Effector memory CD8-positive, alpha-beta T cell (primary cell): Measurements from ENCODE around the gene IBA57.
"Not testable (repeated sequence)": the region's sequence is repeated elsewhere in the genome, so short reads cannot be mapped to it uniquely, and the experiment has no call there.

Experiments
- ATAC-seq: fragments of 150-1000 bp; cut with Tn5 transposase; replicated peaks from 2 replicates; pipeline ENCODE4 v1.10.0; 2021; ENCODE audit warnings: mild to moderate bottlenecking, moderate library complexity
- DNase-seq, 3 experiments: peaks; one replicate each; pipeline ENCODE4 v3.0.0; 2021
- H3K27ac Mint-ChIP-seq, 2 donors: one replicate each; pipeline ENCODE4 v1.8.0; 2022; ENCODE audit warnings: mild to moderate bottlenecking in 2 of 2, mixed read lengths in 2 of 2, moderate library complexity in 2 of 2
- H3K27me3 Mint-ChIP-seq, 2 donors: one replicate each; pipeline ENCODE4 v1.8.0; 2022; ENCODE audit warnings: mixed read lengths in 2 of 2
- H3K36me3 Mint-ChIP-seq: one replicate; pipeline ENCODE4 v1.8.0; 2022; ENCODE audit warnings: mild to moderate bottlenecking, moderate library complexity, mixed read lengths; ENCODE audit not compliant: insufficient read depth
- H3K4me1 Mint-ChIP-seq, 2 donors: one replicate each; pipeline ENCODE4 v1.8.0; 2022; ENCODE audit warnings: low read depth in 2 of 2, mixed read lengths in 2 of 2
- H3K4me3 Mint-ChIP-seq, 2 donors: one replicate each; pipeline ENCODE4 v1.8.0; 2022; ENCODE audit warnings: mild to moderate bottlenecking in 2 of 2, mixed read lengths in 2 of 2, moderate library complexity in 2 of 2
- H3K9me3 Mint-ChIP-seq, 2 donors: one replicate each; pipeline ENCODE4 v1.8.0; 2022; ENCODE audit warnings: mixed read lengths in 2 of 2

The IBA57 gene

GRCh38 chr1:228185641-228185965 lies 20.0 kb downstream of the IBA57 start:
- Mint-ChIP-seq H3K9me3 (no peaks in the 10 kb centered on the region), H3K36me3 (peaks cover 27% of the 10 kb centered on the region), H3K4me1 (peaks cover 23 to 25% of the 10 kb centered on the region in 2 donors), H3K27ac (peak overlapping the region; percentile 92 to 94), H3K4me3 (peak overlapping the region; percentile 64 to 72), H3K27me3 (no peaks in the 10 kb centered on the region)
- peak; percentile 93 for ATAC-seq
- peak; percentile 54 to 57 (median 57) for DNase-seq

GRCh38 chr1:228188249-228188648 lies 22.6 kb downstream of the IBA57 start:
- H3K27me3 Mint-ChIP-seq, H3K9me3 Mint-ChIP-seq, H3K4me3 Mint-ChIP-seq, ATAC-seq, DNase-seq: not testable (repeated sequence)
- H3K27ac Mint-ChIP-seq = peak overlapping the region; percentile 15 to 50
- peaks cover 14% of the 10 kb centered on the region for H3K36me3 Mint-ChIP-seq
- H3K4me1 Mint-ChIP-seq = peaks cover 17 to 20% of the 10 kb centered on the region in 2 donors

- Mint-ChIP-seq H3K4me1 (peaks cover 12 to 18% of the 10 kb centered on the region in 2 donors), H3K36me3 (peaks cover 10% of the 10 kb centered on the region), H3K9me3 (no peaks in the 10 kb centered on the region), H3K4me3 (no peak overlapping the region), H3K27ac (no peak overlapping the region), H3K27me3 (no peaks in the 10 kb centered on the region)
- ATAC-seq = no peak
- DNase-seq = no peak
Observed at GRCh38 chr1:228190182-228190581, 24.6 kb downstream of the IBA57 start.

GRCh38 chr1:228190778-228191177 lies 25.2 kb downstream of the IBA57 start:
- ATAC-seq = no peak
- H3K27ac Mint-ChIP-seq = no peak overlapping the region
- DNase-seq = no peak
- no peaks in the 10 kb centered on the region for H3K27me3 Mint-ChIP-seq
- no peaks in the 10 kb centered on the region for H3K9me3 Mint-ChIP-seq
- no peak overlapping the region for H3K4me3 Mint-ChIP-seq
- H3K4me1 Mint-ChIP-seq = peaks cover 6 to 12% of the 10 kb centered on the region in 2 donors
- peaks cover 5% of the 10 kb centered on the region for H3K36me3 Mint-ChIP-seq

- Mint-ChIP-seq H3K4me3 (no peak overlapping the region), H3K36me3 (peaks cover 9% of the 10 kb centered on the region), H3K27me3 (no peaks in the 10 kb centered on the region), H3K27ac (no peak overlapping the region), H3K4me1 (no peaks in the 10 kb centered on the region), H3K9me3 (peaks cover 3 to 7% of the 10 kb centered on the region in 2 donors)
- DNase-seq (no peak), ATAC-seq (no peak)
Observed at GRCh38 chr1:228194436-228194835, 28.8 kb downstream of the IBA57 start.

GRCh38 chr1:228194921-228195812 lies 29.6 kb downstream of the IBA57 start:
- no peaks in the 10 kb centered on the region for H3K27me3 Mint-ChIP-seq
- ATAC-seq (no peak), DNase-seq (no peak)
- H3K4me3 Mint-ChIP-seq = no peak overlapping the region
- H3K36me3 Mint-ChIP-seq = peaks cover 9% of the 10 kb centered on the region
- no peak overlapping the region for H3K27ac Mint-ChIP-seq
- no peaks in the 10 kb centered on the region for H3K4me1 Mint-ChIP-seq
- peaks cover 6 to 11% of the 10 kb centered on the region in 2 donors for H3K9me3 Mint-ChIP-seq

- no peak overlapping the region for H3K27ac Mint-ChIP-seq
- no peaks in the 10 kb centered on the region for H3K27me3 Mint-ChIP-seq
- H3K4me1 Mint-ChIP-seq = no peaks in the 10 kb centered on the region
- peaks cover 6 to 11% of the 10 kb centered on the region in 2 donors for H3K9me3 Mint-ChIP-seq
- DNase-seq = no peak
- no peak for ATAC-seq
- no peak overlapping the region for H3K4me3 Mint-ChIP-seq
- peaks cover 9% of the 10 kb centered on the region for H3K36me3 Mint-ChIP-seq
Observed at GRCh38 chr1:228197555-228198147, 32.0 kb downstream of the IBA57 start.

GRCh38 chr1:228198977-228199590 lies 33.5 kb downstream of the IBA57 start:
- no peak overlapping the region for H3K4me3 Mint-ChIP-seq
- peaks cover 12% of the 10 kb centered on the region for H3K36me3 Mint-ChIP-seq
- peaks cover 6 to 11% of the 10 kb centered on the region in 2 donors for H3K9me3 Mint-ChIP-seq
- no peaks in the 10 kb centered on the region for H3K27me3 Mint-ChIP-seq
- DNase-seq (no peak), ATAC-seq (no peak)
- no peaks in the 10 kb centered on the region for H3K4me1 Mint-ChIP-seq
- no peak overlapping the region for H3K27ac Mint-ChIP-seq

GRCh38 chr1:228204958-228205357 lies 39.4 kb downstream of the IBA57 start:
- Mint-ChIP-seq H3K4me1 (no peaks in the 10 kb centered on the region), H3K9me3 (no peaks in the 10 kb centered on the region), H3K27me3 (no peaks in the 10 kb centered on the region), H3K4me3 (no peak overlapping the region), H3K36me3 (peaks cover 3% of the 10 kb centered on the region), H3K27ac (no peak overlapping the region)
- ATAC-seq (no peak), DNase-seq (no peak)

- H3K36me3 Mint-ChIP-seq = peaks cover 3% of the 10 kb centered on the region
- no peak overlapping the region for H3K4me3 Mint-ChIP-seq
- no peak overlapping the region for H3K27ac Mint-ChIP-seq
- DNase-seq (no peak), ATAC-seq (no peak)
- H3K27me3 Mint-ChIP-seq = no peaks in the 10 kb centered on the region
- no peaks in the 10 kb centered on the region for H3K4me1 Mint-ChIP-seq
- H3K9me3 Mint-ChIP-seq = no peaks in the 10 kb centered on the region
Observed at GRCh38 chr1:228205526-228206436, 40.2 kb downstream of the IBA57 start.

- no peaks in the 10 kb centered on the region for H3K27me3 Mint-ChIP-seq
Observed at GRCh38 chr1:228206582-228207351, 41.2 kb downstream of the IBA57 start.

GRCh38 chr1:228207381-228207810 lies 41.8 kb downstream of the IBA57 start:
- Mint-ChIP-seq H3K27me3 (no peaks in the 10 kb centered on the region), H3K4me1 (no peaks in the 10 kb centered on the region), H3K36me3 (peaks cover 3% of the 10 kb centered on the region), H3K4me3 (no peak overlapping the region), H3K9me3 (no peaks in the 10 kb centered on the region), H3K27ac (no peak overlapping the region)
- ATAC-seq (no peak), DNase-seq (no peak)

More at GRCh38 chr1:228206582-228207351, 41.2 kb downstream of the IBA57 start:
- no peak for ATAC-seq
- DNase-seq = no peak
- no peaks in the 10 kb centered on the region for H3K9me3 Mint-ChIP-seq
- no peak overlapping the region for H3K4me3 Mint-ChIP-seq
- no peak overlapping the region for H3K27ac Mint-ChIP-seq
- no peaks in the 10 kb centered on the region for H3K4me1 Mint-ChIP-seq
- peaks cover 3% of the 10 kb centered on the region for H3K36me3 Mint-ChIP-seq
